GM21528 (cell line): ENCODE measurements around the gene STAT6.

Source experiments
- ATAC-seq: cut with Tn5 transposase; IDR thresholded peaks from one replicate; pipeline ENCODE4 v1.9.1; 2021; ENCODE audit warnings: mild to moderate bottlenecking, moderate library complexity; ENCODE audit not compliant: unreplicated experiment, low FRiP score

STAT6 gene

GRCh38 chr12:57146961-57147944 is 36.1 kb upstream of the STAT6 start, which contains the start of gene LRP1-AS:
LRP1-AS (minus strand) TSS chr12:57147619.
- ATAC-seq = no peak

GRCh38 chr12:57146092-57146491 is 34.9 kb upstream of the STAT6 start:
- ATAC-seq = no peak

- ATAC-seq = no peak
Measured at GRCh38 chr12:57145460-57146059, 34.4 kb upstream of the STAT6 start.

- ATAC-seq = no peak
Measured at GRCh38 chr12:57143454-57143853, 32.3 kb upstream of the STAT6 start.

- ATAC-seq = no peak
Measured at GRCh38 chr12:57142727-57143126, 31.6 kb upstream of the STAT6 start.

GRCh38 chr12:57142121-57142520 is 31.0 kb upstream of the STAT6 start:
- ATAC-seq = no peak

GRCh38 chr12:57141249-57141648 is 30.1 kb upstream of the STAT6 start:
- no peak for ATAC-seq

GRCh38 chr12:57139796-57140649 is 28.9 kb upstream of the STAT6 start:
- ATAC-seq = no peak

- no peak for ATAC-seq
Measured at GRCh38 chr12:57138526-57139272, 27.5 kb upstream of the STAT6 start.

GRCh38 chr12:57135527-57136326 is 24.6 kb upstream of the STAT6 start:
- no peak for ATAC-seq

GRCh38 chr12:57134949-57135348 is 23.8 kb upstream of the STAT6 start:
- no peak for ATAC-seq

GRCh38 chr12:57133916-57134315 is 22.8 kb upstream of the STAT6 start:
- no peak for ATAC-seq

- ATAC-seq = no peak
Measured at GRCh38 chr12:57133013-57133569, 21.9 kb upstream of the STAT6 start.

GRCh38 chr12:57131896-57132744 is 21.0 kb upstream of the STAT6 start:
- no peak for ATAC-seq

GRCh38 chr12:57130941-57131340 is 19.8 kb upstream of the STAT6 start:
- ATAC-seq = no peak

GRCh38 chr12:57129889-57130288 is 18.7 kb upstream of the STAT6 start:
- no peak for ATAC-seq

GRCh38 chr12:57129321-57129842 is 18.2 kb upstream of the STAT6 start:
- no peak for ATAC-seq
